Large intestine (tissue), 3 donors: ENCODE results near the gene HEPHL1. TPM values are rescaled to one million over a fixed set of nuclear protein-coding genes. Genes with fewer than 3 reads are reported as not detected.

Experiments
- DNase-seq, 2 donors: peaks; one replicate each; pipeline versions ENCODE4 v3.0.0 to v3.0.0-alpha.2; 2013
- H3K27ac ChIP-seq: one replicate; pipeline ENCODE4 v1.5.1; 2013; ENCODE audit warnings: low read length
- H3K27me3 ChIP-seq: 2 replicates; pipeline ENCODE4 v1.6.1; 2013; ENCODE audit warnings: low read length; ENCODE audit not compliant: control insufficient read depth, insufficient read depth
- H3K36me3 ChIP-seq: 2 replicates; pipeline ENCODE4 v1.6.1; 2013; ENCODE audit warnings: low read length; ENCODE audit not compliant: control insufficient read depth, insufficient read depth
- H3K4me1 ChIP-seq: one replicate; pipeline ENCODE4 v1.6.1; 2013; ENCODE audit warnings: low read length; ENCODE audit not compliant: control insufficient read depth, insufficient read depth
- H3K4me3 ChIP-seq: one replicate; pipeline ENCODE4 v1.5.1; 2013; ENCODE audit warnings: low read length
- H3K9me3 ChIP-seq: one replicate; pipeline ENCODE4 v1.6.1; 2013; ENCODE audit warnings: mild to moderate bottlenecking, low read depth, low read length, moderate library complexity; ENCODE audit not compliant: control insufficient read depth
- WGBS: methylation state at CpG from one replicate; pipeline ENCODE4 v1.1.5; 2013; ENCODE audit warnings: low lambda C conversion rate; ENCODE audit not compliant: insufficient coverage; 5-methylcytosine and 5-hydroxymethylcytosine counted together
- polyA plus RNA-seq: library from polyadenylated mRNA; unstranded; fragments of 120-200 nt; gene quantifications from one replicate; pipeline ENCODE4 v1.2.1, GENCODE V29; 2013

Gene HEPHL1
- polyA plus RNA-seq, 1 donor, result 0.54 TPM

DNA sequence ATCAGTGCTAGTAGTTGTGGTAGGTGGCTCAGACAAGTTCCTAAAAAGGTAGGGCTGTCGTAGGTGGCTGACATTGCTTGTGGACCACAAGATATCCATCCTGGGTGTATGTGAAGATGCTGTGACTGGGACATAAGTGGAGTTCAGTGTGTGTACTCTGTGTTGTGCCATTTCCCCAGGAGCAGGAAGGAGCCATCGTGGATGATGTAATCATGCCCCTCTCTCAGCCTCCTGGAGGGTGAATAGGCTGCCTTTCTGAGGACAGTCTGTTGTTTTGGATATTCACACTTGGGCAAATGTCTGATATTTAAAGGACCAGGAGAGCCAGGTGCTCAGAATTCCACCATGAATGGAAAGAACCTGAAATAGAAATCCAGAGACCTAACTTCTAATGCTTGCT, 2.7 kb downstream of the HEPHL1 start:
- no peaks in the 10 kb centered on the region for H3K36me3 ChIP-seq
- H3K4me3 ChIP-seq, result no peak overlapping the region
- H3K27ac ChIP-seq, result no peak overlapping the region
- no peaks in the 10 kb centered on the region for H3K9me3 ChIP-seq
- no peaks in the 10 kb centered on the region for H3K4me1 ChIP-seq
- no peaks in the 10 kb centered on the region for H3K27me3 ChIP-seq
- WGBS, result no CpG with 5 or more reads among the region's 2 CpGs
- DNase-seq, result no peak

- H3K36me3 ChIP-seq, result no peaks in the 10 kb centered on the region
- no peak overlapping the region for H3K27ac ChIP-seq
- DNase-seq, result no peak
- no peaks in the 10 kb centered on the region for H3K4me1 ChIP-seq
- H3K4me3 ChIP-seq, result no peak overlapping the region
- no peaks in the 10 kb centered on the region for H3K9me3 ChIP-seq
- WGBS, result no CpG with 5 or more reads among the region's 2 CpGs
- no peaks in the 10 kb centered on the region for H3K27me3 ChIP-seq
Observed at GRCh38 chr11:94024547-94024946, 3.4 kb downstream of the HEPHL1 start.

DNA sequence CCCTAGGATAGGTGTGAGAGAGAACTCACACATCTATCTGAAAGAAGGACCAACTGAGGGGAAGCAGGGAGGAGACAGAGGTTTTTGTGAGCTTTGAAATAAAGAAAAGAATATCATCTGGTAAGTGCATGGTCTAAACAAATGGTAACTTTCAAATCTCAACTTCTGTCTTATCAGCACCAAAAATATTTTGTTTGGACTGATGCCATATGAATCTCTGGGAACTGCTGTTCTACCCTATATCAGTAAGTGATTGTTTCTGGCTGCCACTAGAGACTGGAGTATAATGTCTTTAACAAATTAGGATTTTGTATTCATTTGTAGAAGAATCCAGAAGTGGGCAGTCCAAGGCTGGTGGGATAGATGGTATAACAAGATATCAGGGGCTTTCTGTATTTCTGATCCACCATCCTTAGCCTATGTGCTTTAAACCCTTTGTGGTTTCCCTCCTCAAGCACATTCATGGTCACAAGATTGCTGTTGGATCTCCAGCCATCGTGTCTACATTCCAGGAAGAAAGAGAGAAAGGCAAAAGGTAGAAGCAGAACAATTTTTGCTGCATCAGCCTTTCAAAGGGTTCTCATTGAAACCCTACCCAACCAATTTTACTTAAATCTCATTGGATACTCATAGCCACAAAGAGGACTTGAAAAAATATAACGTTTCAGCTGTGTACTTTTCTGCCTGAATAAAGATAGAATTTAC, 4.7 kb downstream of the HEPHL1 start:
- Histone ChIP-seq H3K36me3 (no peaks in the 10 kb centered on the region), H3K9me3 (no peaks in the 10 kb centered on the region), H3K27me3 (no peaks in the 10 kb centered on the region), H3K4me3 (no peak overlapping the region), H3K27ac (no peak overlapping the region), H3K4me1 (no peaks in the 10 kb centered on the region)
- no peak for DNase-seq
- no CpG with 5 or more reads among the region's 2 CpGs for WGBS

GRCh38 chr11:94027210-94027609, 6.1 kb downstream of the HEPHL1 start:
- H3K36me3 ChIP-seq, result no peaks in the 10 kb centered on the region
- no peaks in the 10 kb centered on the region for H3K9me3 ChIP-seq
- H3K27me3 ChIP-seq, result no peaks in the 10 kb centered on the region
- no peak overlapping the region for H3K27ac ChIP-seq
- DNase-seq, result no peak
- no peak overlapping the region for H3K4me3 ChIP-seq
- no peaks in the 10 kb centered on the region for H3K4me1 ChIP-seq
- WGBS, result no CpG with 5 or more reads among the region's 5 CpGs

DNA sequence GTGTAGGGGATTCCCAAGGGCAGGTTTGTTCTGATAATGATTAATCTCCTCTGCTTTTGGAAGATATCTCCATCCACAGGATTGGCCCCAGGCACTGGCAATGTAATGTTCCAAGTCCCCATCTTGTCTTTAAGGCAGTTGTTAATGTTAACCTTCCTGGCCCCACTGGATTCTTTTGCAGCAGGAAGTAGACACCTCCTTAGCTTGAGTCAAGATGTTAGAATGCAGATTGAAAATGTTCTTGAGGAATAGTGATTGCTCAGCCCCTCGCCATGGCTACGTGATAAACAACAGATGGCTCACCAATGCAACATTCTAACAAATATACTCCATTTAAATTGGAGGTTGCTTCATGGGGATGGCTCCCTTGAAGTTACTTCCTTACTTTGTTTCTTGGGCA, 7.3 kb downstream of the HEPHL1 start:
- Histone ChIP-seq H3K4me3 (no peak overlapping the region), H3K36me3 (no peaks in the 10 kb centered on the region), H3K27me3 (no peaks in the 10 kb centered on the region), H3K9me3 (no peaks in the 10 kb centered on the region), H3K27ac (no peak overlapping the region), H3K4me1 (no peaks in the 10 kb centered on the region)
- peak; percentile 24 to 57 for DNase-seq
- WGBS, result no CpG with 5 or more reads among the region's 2 CpGs

GRCh38 chr11:94030059-94030458, 8.9 kb downstream of the HEPHL1 start:
- no peaks in the 10 kb centered on the region for H3K36me3 ChIP-seq
- H3K4me1 ChIP-seq, result no peaks in the 10 kb centered on the region
- no peak overlapping the region for H3K4me3 ChIP-seq
- no peak overlapping the region for H3K27ac ChIP-seq
- no CpG with 5 or more reads among the region's 1 CpG for WGBS
- no peaks in the 10 kb centered on the region for H3K9me3 ChIP-seq
- no peaks in the 10 kb centered on the region for H3K27me3 ChIP-seq
- DNase-seq, result no peak

- Histone ChIP-seq H3K27ac (no peak overlapping the region), H3K27me3 (no peaks in the 10 kb centered on the region), H3K9me3 (no peaks in the 10 kb centered on the region), H3K4me1 (no peaks in the 10 kb centered on the region), H3K4me3 (no peak overlapping the region), H3K36me3 (no peaks in the 10 kb centered on the region)
- no peak for DNase-seq
- WGBS, result no CpG with 5 or more reads among the region's 4 CpGs
Observed at GRCh38 chr11:94031625-94032024, 10.5 kb downstream of the HEPHL1 start.

GRCh38 chr11:94032066-94032465, 10.9 kb downstream of the HEPHL1 start:
- H3K36me3 ChIP-seq, result no peaks in the 10 kb centered on the region
- H3K27me3 ChIP-seq, result no peaks in the 10 kb centered on the region
- no peaks in the 10 kb centered on the region for H3K4me1 ChIP-seq
- 100% methylated on average over 1 of the region's 5 CpGs for WGBS
- no peak overlapping the region for H3K4me3 ChIP-seq
- no peaks in the 10 kb centered on the region for H3K9me3 ChIP-seq
- no peak overlapping the region for H3K27ac ChIP-seq
- DNase-seq, result no peak

- 100% methylated on average over 2 of the region's 8 CpGs for WGBS
Observed at GRCh38 chr11:94032725-94033124, 11.6 kb downstream of the HEPHL1 start.

GRCh38 chr11:94034207-94034606, 13.1 kb downstream of the HEPHL1 start:
- H3K4me1 ChIP-seq, result no peaks in the 10 kb centered on the region
- H3K4me3 ChIP-seq, result no peak overlapping the region
- H3K27me3 ChIP-seq, result no peaks in the 10 kb centered on the region
- H3K9me3 ChIP-seq, result no peaks in the 10 kb centered on the region
- H3K36me3 ChIP-seq, result no peaks in the 10 kb centered on the region
- no peak for DNase-seq
- H3K27ac ChIP-seq, result no peak overlapping the region
- WGBS, result no CpG with 5 or more reads among the region's 1 CpG

More at GRCh38 chr11:94032725-94033124, 11.6 kb downstream of the HEPHL1 start:
- Histone ChIP-seq H3K27ac (no peak overlapping the region), H3K36me3 (no peaks in the 10 kb centered on the region), H3K4me3 (no peak overlapping the region), H3K27me3 (no peaks in the 10 kb centered on the region), H3K9me3 (no peaks in the 10 kb centered on the region), H3K4me1 (no peaks in the 10 kb centered on the region)
- no peak for DNase-seq

DNA sequence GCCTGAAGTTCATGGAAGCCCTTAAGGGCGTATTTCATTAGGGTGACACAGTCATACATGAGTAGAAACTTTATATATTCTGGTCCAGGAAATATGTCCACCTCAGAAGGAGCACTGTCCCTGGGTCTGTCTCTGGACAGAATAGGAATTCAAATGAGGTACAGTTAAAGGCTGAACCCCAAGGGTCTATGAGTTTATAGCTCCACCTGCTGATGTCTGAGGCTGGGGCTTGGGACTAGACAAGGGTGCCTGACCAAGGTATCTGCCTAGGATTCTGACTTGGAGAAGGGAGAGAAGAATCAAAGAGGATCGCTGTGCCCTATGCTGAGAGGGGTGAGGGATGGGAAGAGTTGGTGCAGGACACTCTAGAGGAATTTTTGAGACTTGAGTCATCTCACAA, 14.9 kb downstream of the HEPHL1 start:
- Histone ChIP-seq H3K36me3 (no peaks in the 10 kb centered on the region), H3K4me1 (no peaks in the 10 kb centered on the region), H3K4me3 (no peak overlapping the region), H3K27me3 (no peaks in the 10 kb centered on the region), H3K9me3 (no peaks in the 10 kb centered on the region), H3K27ac (no peak overlapping the region)
- no peak for DNase-seq
- WGBS, result 100% methylated on average over 1 of the region's 2 CpGs
